Measurements from ENCODE around the gene ARID5A. TPM values are rescaled to one million over a fixed set of nuclear protein-coding genes. Genes with fewer than 3 reads are reported as not detected.

ARID5A gene
- total and polyA plus RNA-seq, 9 of the 15 experiments (the other 6 are each of a cell fraction or from before 2014, with no cell fraction given) = 0.14 to 12.5 (median 3.0) TPM

DNA sequence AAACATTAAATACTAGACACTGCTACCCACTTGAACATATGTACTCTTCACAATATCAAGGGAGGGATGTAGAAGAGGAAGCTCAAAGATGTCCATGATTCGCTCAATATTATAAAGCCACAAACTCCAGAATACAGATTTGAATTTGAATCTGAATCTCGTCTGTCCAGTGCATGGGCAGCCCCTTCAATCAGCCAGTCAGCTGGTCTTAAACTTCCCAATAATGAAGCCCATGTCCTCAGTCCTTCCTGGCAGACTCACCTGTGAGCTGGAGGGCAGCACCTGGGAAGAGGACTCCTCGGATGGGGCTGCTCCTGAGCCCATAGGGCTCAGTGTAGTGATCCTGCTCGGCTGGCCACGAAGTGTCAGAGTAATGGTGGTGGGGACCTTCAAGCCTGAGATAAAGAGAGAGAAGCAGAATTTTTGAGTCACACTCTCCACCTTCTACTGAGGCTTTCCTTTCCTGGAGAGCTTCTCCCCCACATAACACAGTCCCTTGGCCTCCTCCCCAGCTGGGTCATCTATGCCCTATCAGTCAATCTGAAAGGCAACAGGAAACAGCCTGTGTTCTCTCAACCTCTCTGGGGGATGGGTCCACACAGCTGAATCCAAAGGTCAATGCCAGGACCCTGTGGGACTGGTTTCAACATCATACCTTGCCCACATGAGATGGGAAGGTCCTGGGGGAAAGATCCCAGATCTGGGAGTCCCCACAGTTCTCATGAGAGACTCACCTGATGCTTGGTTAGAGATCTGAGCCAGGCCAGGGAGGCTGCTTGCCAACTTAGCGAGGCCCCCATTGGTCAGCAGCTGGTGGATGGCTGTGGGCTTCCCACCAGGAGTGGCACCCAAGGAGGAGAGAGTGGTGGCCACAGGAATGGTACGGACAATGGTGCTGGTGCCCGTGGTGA is 65.1 kb downstream of the ARID5A start (continued):
- TF ChIP-seq FOXA3 (CRISPR knock-in tag; conservative IDR thresholded peaks at IDR 0.05 in 1 of 2, IDR thresholded peaks at IDR 0.05 in 1 of 2) (no peak), CBFA2T3 (IDR thresholded peaks at IDR 0.05) (peak; percentile 46; the same call in 1 of the 2 replicates), MTA3 (IDR thresholded peaks at IDR 0.05; ENCODE audit: borderline replicate concordance) (no peak), ARID1B (IDR thresholded peaks at IDR 0.05) (0 out of 2 replicates have a peak, but pooled peaks have one; percentile 14), ZNF75A (CRISPR knock-in tag; IDR thresholded peaks at IDR 0.05) (peak; percentile 46; the same call in 1 of the 2 replicates), MEIS2 (IDR thresholded peaks at IDR 0.05; ENCODE audit: partially characterized antibody) (peak; percentile 40), GATA2 (CRISPR knock-in tag; IDR thresholded peaks at IDR 0.05) (peak; percentile 53; the same call in 1 of the 2 replicates), DPF2 (IDR thresholded peaks at IDR 0.05) (0 out of 2 replicates have a peak, but pooled peaks have one; percentile 13), NR2C2 (CRISPR knock-in tag; IDR thresholded peaks at IDR 0.05) (no peak), NR2C2 (tag; IDR thresholded peaks at IDR 0.05) (peak; percentile 78), GABPA (tag; conservative IDR thresholded peaks at IDR 0.05; ENCODE audit: low read depth) (peak; percentile 58), KDM1A (IDR thresholded peaks at IDR 0.05) (0 out of 4 replicates have a peak, but pooled peaks of 1 of the 2 experiments have one; percentile 2), ARNT (IDR thresholded peaks at IDR 0.05) (no peak), ASH1L (IDR thresholded peaks at IDR 0.05; ENCODE audit: borderline replicate concordance, low read depth, partially characterized antibody) (no peak), HNRNPH1 (optimal IDR thresholded peaks at IDR 0.05; ENCODE audit: low read depth, low read length) (no peak)
- TF ChIP-seq, protein P1, sequence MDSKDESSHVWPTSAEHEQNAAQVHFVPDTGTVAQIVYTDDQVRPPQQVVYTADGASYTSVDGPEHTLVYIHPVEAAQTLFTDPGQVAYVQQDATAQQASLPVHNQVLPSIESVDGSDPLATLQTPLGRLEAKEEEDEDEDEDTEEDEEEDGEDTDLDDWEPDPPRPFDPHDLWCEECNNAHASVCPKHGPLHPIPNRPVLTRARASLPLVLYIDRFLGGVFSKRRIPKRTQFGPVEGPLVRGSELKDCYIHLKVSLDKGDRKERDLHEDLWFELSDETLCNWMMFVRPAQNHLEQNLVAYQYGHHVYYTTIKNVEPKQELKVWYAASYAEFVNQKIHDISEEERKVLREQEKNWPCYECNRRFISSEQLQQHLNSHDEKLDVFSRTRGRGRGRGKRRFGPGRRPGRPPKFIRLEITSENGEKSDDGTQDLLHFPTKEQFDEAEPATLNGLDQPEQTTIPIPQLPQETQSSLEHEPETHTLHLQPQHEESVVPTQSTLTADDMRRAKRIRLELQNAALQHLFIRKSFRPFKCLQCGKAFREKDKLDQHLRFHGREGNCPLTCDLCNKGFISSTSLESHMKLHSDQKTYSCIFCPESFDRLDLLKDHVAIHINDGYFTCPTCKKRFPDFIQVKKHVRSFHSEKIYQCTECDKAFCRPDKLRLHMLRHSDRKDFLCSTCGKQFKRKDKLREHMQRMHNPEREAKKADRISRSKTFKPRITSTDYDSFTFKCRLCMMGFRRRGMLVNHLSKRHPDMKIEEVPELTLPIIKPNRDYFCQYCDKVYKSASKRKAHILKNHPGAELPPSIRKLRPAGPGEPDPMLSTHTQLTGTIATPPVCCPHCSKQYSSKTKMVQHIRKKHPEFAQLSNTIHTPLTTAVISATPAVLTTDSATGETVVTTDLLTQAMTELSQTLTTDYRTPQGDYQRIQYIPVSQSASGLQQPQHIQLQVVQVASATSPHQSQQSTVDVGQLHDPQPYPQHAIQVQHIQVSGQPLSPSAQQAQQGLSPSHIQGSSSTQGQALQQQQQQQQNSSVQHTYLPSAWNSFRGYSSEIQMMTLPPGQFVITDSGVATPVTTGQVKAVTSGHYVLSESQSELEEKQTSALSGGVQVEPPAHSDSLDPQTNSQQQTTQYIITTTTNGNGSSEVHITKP (IDR thresholded peaks at IDR 0.05; ENCODE audit: partially characterized antibody) = peak; percentile 53
- TF ChIP-seq, protein P2, sequence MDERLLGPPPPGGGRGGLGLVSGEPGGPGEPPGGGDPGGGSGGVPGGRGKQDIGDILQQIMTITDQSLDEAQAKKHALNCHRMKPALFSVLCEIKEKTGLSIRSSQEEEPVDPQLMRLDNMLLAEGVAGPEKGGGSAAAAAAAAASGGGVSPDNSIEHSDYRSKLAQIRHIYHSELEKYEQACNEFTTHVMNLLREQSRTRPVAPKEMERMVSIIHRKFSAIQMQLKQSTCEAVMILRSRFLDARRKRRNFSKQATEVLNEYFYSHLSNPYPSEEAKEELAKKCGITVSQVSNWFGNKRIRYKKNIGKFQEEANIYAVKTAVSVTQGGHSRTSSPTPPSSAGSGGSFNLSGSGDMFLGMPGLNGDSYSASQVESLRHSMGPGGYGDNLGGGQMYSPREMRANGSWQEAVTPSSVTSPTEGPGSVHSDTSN (CRISPR knock-in tag; IDR thresholded peaks at IDR 0.05; ENCODE audit: low read depth) = no peak
- TF ChIP-seq, protein P2 (tag; conservative IDR thresholded peaks at IDR 0.05; ENCODE audit: low read depth) = 0 out of 2 replicates have a peak, but pooled peaks have one; percentile 36
